Measurements from ENCODE around the gene EBF3. TPM values are rescaled to one million over a fixed set of nuclear protein-coding genes. Genes with fewer than 3 reads are reported as not detected.

Gene EBF3
- total and polyA plus RNA-seq, 9 of the 15 experiments (the other 6 are each of a cell fraction or from before 2014, with no cell fraction given), result not detected

DNA sequence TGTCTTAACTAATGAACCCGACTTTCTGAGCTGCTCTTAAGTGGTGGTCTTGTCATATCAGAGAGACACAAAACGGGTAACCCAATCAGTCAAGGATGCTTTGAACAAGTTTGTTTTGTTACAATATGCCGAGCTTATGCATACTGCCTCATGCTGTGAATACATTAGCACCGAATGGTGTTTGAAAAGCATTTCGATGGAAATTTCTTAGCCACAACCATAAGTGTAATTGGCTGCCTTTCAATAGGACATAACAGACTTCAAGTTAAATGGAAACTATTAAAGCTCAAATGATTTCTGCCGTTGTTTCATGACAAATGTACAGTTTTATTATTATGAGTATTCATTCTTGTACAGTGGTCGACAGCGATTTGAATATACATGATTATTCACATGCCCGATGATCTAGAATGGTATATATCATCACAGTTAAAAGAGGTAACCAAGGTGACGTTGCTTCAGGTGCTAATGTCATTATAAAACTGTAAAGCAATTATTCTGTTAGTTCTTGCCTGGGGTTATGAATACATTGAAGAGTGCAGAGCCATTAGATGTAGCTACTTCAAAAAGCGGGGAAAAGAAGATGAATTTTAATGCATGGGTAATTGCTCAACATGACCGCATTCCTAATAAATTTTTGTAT, 118.8 kb downstream of the EBF3 start:
- ChIA-PET POLR2A (no interaction called here), CTCF (ENCODE audit: low intra/inter-chr PET ratio) (no interaction called here)
- Histone ChIP-seq H3K9me3 (replicated peaks; ENCODE audit: control insufficient read depth, insufficient read depth, low read depth, low read length) (no peaks in the 10 kb centered on the region), H4K20me1 (replicated peaks; ENCODE audit: control insufficient read depth, insufficient read depth, low read length) (no peaks in the 10 kb centered on the region; the same call in 1 of the 2 replicates), H3K36me3 (ENCODE audit: control insufficient read depth, insufficient read depth, low read length) (no peaks in the 10 kb centered on the region), H3K9ac (ENCODE audit: insufficient read depth in 1 of 2, low read depth in 2 of 2, low read length in 2 of 2) (no peak overlapping the region), H3K4me2 (ENCODE audit: insufficient read depth, low read length) (no peak overlapping the region), H3K27ac (ENCODE audit: extremely low read depth, low read depth, low read length) (no peak overlapping the region), H3K27me3 (ENCODE audit: control insufficient read depth in 2 of 2, insufficient read depth in 2 of 2, low read length in 2 of 2) (peaks cover 3 to 66% of the 10 kb centered on the region in 2 experiments), H3K9me1 (ENCODE audit: control insufficient read depth, insufficient read depth, low read length) (no peaks in the 10 kb centered on the region), H3K79me2 (ENCODE audit: control insufficient read depth, insufficient read depth, low read length) (no peaks in the 10 kb centered on the region), H2AFZ (ENCODE audit: low read depth, low read length) (no peak overlapping the region), H3K4me3 (no peak overlapping the region), H3K4me1 (replicated peaks in 1 of 2; ENCODE audit: control insufficient read depth in 2 of 2, insufficient read depth in 2 of 2, low read length in 2 of 2) (peaks cover 0 to 2% of the 10 kb centered on the region in 2 experiments; a peak in 1 of 5 replicates)
- under 1% methylated on average over 12 of the region's 12 CpGs for WGBS (ENCODE audit: insufficient coverage, low coverage, missing lambda C conversion rate)
- no TSS peak for BruUV-seq (replicated peaks)
- intact Hi-C loops (cut with micrococcal nuclease) (no loop called here), in situ Hi-C loops (cut with MboI) (no loop called here)
- DNase-seq (ENCODE audit: extremely low read depth in 1 of 4, low spot score in 3 of 4) (no peak), ATAC-seq (no peak), FAIRE-seq (no peak)
- no peak for TF ChIP-seq POLR3G (IDR thresholded peaks at IDR 0.05; ENCODE audit: extremely low read depth, insufficient read length, insufficient replicate concordance)
- no peak for TF ChIP-seq ZNF830 (CRISPR knock-in tag; IDR thresholded peaks at IDR 0.05)
- TF ChIP-seq, protein P1, sequence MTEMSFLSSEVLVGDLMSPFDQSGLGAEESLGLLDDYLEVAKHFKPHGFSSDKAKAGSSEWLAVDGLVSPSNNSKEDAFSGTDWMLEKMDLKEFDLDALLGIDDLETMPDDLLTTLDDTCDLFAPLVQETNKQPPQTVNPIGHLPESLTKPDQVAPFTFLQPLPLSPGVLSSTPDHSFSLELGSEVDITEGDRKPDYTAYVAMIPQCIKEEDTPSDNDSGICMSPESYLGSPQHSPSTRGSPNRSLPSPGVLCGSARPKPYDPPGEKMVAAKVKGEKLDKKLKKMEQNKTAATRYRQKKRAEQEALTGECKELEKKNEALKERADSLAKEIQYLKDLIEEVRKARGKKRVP (CRISPR knock-in tag; IDR thresholded peaks at IDR 0.05), result no peak
- no peak for TF ChIP-seq ZNF41 (CRISPR knock-in tag; conservative IDR thresholded peaks at IDR 0.05)
- TF ChIP-seq, protein P2, sequence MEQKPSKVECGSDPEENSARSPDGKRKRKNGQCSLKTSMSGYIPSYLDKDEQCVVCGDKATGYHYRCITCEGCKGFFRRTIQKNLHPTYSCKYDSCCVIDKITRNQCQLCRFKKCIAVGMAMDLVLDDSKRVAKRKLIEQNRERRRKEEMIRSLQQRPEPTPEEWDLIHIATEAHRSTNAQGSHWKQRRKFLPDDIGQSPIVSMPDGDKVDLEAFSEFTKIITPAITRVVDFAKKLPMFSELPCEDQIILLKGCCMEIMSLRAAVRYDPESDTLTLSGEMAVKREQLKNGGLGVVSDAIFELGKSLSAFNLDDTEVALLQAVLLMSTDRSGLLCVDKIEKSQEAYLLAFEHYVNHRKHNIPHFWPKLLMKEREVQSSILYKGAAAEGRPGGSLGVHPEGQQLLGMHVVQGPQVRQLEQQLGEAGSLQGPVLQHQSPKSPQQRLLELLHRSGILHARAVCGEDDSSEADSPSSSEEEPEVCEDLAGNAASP (IDR thresholded peaks at IDR 0.05), result no peak
- TF ChIP-seq ZNF12 (CRISPR knock-in tag; IDR thresholded peaks at IDR 0.05), result no peak
- no peak for TF ChIP-seq HOXB6 (CRISPR knock-in tag; IDR thresholded peaks at IDR 0.05; ENCODE audit: borderline replicate concordance)
- no peak for TF ChIP-seq DDX20 (tag; IDR thresholded peaks at IDR 0.05; ENCODE audit: low read depth)
- TF ChIP-seq POU5F1 (IDR thresholded peaks at IDR 0.05; ENCODE audit: borderline replicate concordance, low read depth, low read length, partially characterized antibody), result no peak
- no peak for TF ChIP-seq ZC3H8 (IDR thresholded peaks at IDR 0.05)
- TF ChIP-seq, protein P3, sequence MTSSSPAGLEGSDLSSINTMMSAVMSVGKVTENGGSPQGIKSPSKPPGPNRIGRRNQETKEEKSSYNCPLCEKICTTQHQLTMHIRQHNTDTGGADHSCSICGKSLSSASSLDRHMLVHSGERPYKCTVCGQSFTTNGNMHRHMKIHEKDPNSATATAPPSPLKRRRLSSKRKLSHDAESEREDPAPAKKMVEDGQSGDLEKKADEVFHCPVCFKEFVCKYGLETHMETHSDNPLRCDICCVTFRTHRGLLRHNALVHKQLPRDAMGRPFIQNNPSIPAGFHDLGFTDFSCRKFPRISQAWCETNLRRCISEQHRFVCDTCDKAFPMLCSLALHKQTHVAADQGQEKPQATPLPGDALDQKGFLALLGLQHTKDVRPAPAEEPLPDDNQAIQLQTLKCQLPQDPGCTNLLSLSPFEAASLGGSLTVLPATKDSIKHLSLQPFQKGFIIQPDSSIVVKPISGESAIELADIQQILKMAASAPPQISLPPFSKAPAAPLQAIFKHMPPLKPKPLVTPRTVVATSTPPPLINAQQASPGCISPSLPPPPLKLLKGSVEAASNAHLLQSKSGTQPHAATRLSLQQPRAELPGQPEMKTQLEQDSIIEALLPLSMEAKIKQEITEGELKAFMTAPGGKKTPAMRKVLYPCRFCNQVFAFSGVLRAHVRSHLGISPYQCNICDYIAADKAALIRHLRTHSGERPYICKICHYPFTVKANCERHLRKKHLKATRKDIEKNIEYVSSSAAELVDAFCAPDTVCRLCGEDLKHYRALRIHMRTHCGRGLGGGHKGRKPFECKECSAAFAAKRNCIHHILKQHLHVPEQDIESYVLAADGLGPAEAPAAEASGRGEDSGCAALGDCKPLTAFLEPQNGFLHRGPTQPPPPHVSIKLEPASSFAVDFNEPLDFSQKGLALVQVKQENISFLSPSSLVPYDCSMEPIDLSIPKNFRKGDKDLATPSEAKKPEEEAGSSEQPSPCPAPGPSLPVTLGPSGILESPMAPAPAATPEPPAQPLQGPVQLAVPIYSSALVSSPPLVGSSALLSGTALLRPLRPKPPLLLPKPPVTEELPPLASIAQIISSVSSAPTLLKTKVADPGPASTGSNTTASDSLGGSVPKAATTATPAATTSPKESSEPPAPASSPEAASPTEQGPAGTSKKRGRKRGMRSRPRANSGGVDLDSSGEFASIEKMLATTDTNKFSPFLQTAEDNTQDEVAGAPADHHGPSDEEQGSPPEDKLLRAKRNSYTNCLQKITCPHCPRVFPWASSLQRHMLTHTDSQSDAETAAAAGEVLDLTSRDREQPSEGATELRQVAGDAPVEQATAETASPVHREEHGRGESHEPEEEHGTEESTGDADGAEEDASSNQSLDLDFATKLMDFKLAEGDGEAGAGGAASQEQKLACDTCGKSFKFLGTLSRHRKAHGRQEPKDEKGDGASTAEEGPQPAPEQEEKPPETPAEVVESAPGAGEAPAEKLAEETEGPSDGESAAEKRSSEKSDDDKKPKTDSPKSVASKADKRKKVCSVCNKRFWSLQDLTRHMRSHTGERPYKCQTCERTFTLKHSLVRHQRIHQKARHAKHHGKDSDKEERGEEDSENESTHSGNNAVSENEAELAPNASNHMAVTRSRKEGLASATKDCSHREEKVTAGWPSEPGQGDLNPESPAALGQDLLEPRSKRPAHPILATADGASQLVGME (CRISPR knock-in tag; IDR thresholded peaks at IDR 0.05), result no peak
- no peak for TF ChIP-seq DMBX1 (CRISPR knock-in tag; IDR thresholded peaks at IDR 0.05; ENCODE audit: borderline replicate concordance)
- no peak for TF ChIP-seq HDAC1 (IDR thresholded peaks at IDR 0.05)
- TF ChIP-seq RFX1 (IDR thresholded peaks at IDR 0.05), result no peak
- no peak for TF ChIP-seq CTBP1 (IDR thresholded peaks at IDR 0.05; ENCODE audit: borderline replicate concordance)
- no peak for TF ChIP-seq ELF1 (tag; IDR thresholded peaks at IDR 0.05)
